ENCODE results near the gene ECM1. TPM values are rescaled to one million over a fixed set of nuclear protein-coding genes. Genes with fewer than 3 reads are reported as not detected.

Gene ECM1
- total and polyA plus RNA-seq, 2 donors (not counting 3 experiments of a cell fraction or from before 2014, with no cell fraction given): 7.2 to 16.6 TPM

DNA sequence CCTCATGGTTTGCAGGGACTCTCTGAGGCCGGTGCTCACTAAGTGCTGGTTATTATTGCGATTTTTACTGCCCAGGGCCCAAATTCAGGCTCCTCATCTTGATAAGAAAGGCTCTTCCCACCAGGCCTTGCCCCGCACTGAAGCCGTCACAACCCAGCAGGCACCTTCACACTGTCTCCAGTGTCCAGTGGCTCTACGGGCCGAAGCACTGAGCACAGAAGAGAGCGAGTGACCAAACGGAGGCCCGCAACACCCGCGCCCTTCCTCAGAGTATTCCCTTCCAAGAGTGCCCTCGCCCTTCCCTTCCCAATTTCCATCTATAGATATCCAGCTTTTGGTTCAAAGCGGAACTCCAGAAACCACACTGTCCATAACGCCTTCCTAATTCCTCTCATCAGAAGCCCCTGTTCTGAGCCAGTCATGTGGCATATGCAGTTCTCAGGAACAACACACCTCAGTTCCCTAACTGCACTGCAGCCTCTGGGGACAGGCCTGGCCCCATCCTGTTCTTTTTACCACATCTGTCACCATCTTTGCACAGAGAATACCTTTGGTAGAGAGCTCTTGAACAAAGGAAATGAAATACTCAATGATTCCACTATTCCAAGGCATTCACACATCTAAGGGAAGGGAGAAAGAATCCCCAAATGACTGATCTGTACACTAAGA is 22.7 kb downstream of the ECM1 start:
- no peak for FAIRE-seq
- POLR2A ChIA-PET: no interaction called here

More for the DNA sequence above, 22.7 kb downstream of the ECM1 start:
- Histone ChIP-seq H2AFZ (ENCODE audit: low read depth, low read length) (no peak overlapping the region), H3K9ac (replicated peaks; ENCODE audit: extremely low read depth, insufficient read depth, low read length) (no peak overlapping the region), H4K20me1 (replicated peaks; ENCODE audit: control insufficient read depth, extremely low read depth, insufficient read depth, low read length) (no peaks in the 10 kb centered on the region), H3K27me3 (ENCODE audit: control insufficient read depth in 2 of 2, insufficient read depth in 2 of 2, low read length in 2 of 2) (no peaks in the 10 kb centered on the region), H3K4me3 (replicated peaks in 1 of 3; ENCODE audit: insufficient read depth in 1 of 3, low read depth in 1 of 3, low read length in 3 of 3) (no peak overlapping the region), H3K36me3 (ENCODE audit: control insufficient read depth in 2 of 2, extremely low read depth in 1 of 2, insufficient read depth in 2 of 2, low read length in 2 of 2) (no peaks in the 10 kb centered on the region), H3K9me1 (replicated peaks; ENCODE audit: control insufficient read depth, extremely low read depth, insufficient read depth, low read length) (no peaks in the 10 kb centered on the region), H3K4me2 (ENCODE audit: insufficient read depth, low read length) (no peak overlapping the region), H3K27ac (ENCODE audit: insufficient read depth, low read depth, low read length) (no peak overlapping the region), H3K4me1 (ENCODE audit: control insufficient read depth, extremely low read depth, insufficient read depth, low read length) (no peaks in the 10 kb centered on the region), H3K79me2 (ENCODE audit: control insufficient read depth, insufficient read depth, low read length) (no peaks in the 10 kb centered on the region), H3K9me3 (replicated peaks; ENCODE audit: control insufficient read depth, insufficient read depth, low read length) (no peaks in the 10 kb centered on the region)
- CTCF ChIA-PET: interaction anchor here (1.1 to 3.7 kb wide), 4 partner anchors 10 to 275 kb away, joined by 4 to 23 read pairs (median 20); no protein-coding TSS in a partner anchor
- TF ChIP-seq, protein P1, sequence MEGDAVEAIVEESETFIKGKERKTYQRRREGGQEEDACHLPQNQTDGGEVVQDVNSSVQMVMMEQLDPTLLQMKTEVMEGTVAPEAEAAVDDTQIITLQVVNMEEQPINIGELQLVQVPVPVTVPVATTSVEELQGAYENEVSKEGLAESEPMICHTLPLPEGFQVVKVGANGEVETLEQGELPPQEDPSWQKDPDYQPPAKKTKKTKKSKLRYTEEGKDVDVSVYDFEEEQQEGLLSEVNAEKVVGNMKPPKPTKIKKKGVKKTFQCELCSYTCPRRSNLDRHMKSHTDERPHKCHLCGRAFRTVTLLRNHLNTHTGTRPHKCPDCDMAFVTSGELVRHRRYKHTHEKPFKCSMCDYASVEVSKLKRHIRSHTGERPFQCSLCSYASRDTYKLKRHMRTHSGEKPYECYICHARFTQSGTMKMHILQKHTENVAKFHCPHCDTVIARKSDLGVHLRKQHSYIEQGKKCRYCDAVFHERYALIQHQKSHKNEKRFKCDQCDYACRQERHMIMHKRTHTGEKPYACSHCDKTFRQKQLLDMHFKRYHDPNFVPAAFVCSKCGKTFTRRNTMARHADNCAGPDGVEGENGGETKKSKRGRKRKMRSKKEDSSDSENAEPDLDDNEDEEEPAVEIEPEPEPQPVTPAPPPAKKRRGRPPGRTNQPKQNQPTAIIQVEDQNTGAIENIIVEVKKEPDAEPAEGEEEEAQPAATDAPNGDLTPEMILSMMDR (IDR thresholded peaks at IDR 0.05; ENCODE audit: extremely low read depth in 1 of 2, insufficient read depth in 1 of 2, low read depth in 1 of 2, low read length in 2 of 2): no peak
- no peak for TF ChIP-seq FOS (IDR thresholded peaks at IDR 0.05; ENCODE audit: borderline replicate concordance, insufficient read depth, low read length)
- TF ChIP-seq, protein P2, sequence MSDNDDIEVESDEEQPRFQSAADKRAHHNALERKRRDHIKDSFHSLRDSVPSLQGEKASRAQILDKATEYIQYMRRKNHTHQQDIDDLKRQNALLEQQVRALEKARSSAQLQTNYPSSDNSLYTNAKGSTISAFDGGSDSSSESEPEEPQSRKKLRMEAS (IDR thresholded peaks at IDR 0.05; ENCODE audit: insufficient read depth, insufficient read length): no peak
- no peak for TF ChIP-seq EZH2 (IDR thresholded peaks at IDR 0.05; ENCODE audit: borderline replicate concordance, low read depth, low read length, severe bottlenecking)
- no peak for TF ChIP-seq GATA2 (IDR thresholded peaks at IDR 0.05; ENCODE audit: insufficient read depth, insufficient read length, low read depth, low read length)
- TF ChIP-seq POLR2A (IDR thresholded peaks at IDR 0.05; ENCODE audit: low read depth, low read length): no peak
- TF ChIP-seq MYC (IDR thresholded peaks at IDR 0.05; ENCODE audit: low read depth, low read length): no peak
- TF ChIP-seq POLR2AphosphoS5 (IDR thresholded peaks at IDR 0.05; ENCODE audit: insufficient read depth, low read depth, low read length): no peak
- TF ChIP-seq JUN (IDR thresholded peaks at IDR 0.05; ENCODE audit: borderline replicate concordance, insufficient read depth, insufficient read length, low read depth): no peak
- dilution Hi-C loops (cut with MboI; ENCODE audit: extremely low pct_ligation_motif_present, low sequenced_read_pairs): no loop called here
- intact Hi-C loops (cut with micrococcal nuclease): no loop called here
- BruUV-seq (replicated peaks): no TSS peak
- no peak for DNase-seq (ENCODE audit: low read depth, low spot score)
